ENCODE data around the gene NSMCE4A. TPM values are rescaled to one million over a fixed set of nuclear protein-coding genes. Genes with fewer than 3 reads are reported as not detected.

The NSMCE4A gene
- total RNA-seq, 1 experiment from 2014 or later = 72.2 TPM

DNA sequence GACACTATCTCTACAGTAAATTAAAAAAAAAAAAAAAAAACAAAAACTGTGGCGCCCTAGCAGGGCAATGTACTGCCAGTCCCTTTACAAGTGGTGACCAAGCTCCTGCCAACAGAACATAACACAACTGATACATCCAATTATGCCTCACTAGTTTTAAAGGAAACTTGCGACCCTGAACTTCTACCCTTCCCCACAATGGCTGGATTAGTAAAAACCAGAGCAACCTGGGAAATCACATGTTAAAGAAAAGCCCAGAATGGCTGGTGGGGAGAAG is 63.7 kb downstream of the NSMCE4A start:
- ATAC-seq (no peak), DNase-seq (ENCODE audit: low read depth, low spot score) (no peak)
- no TSS peak for BruUV-seq (replicated peaks)
- Histone ChIP-seq H3K36me3 (ENCODE audit: control insufficient read depth, insufficient read depth, low read length) (peaks cover 5% of the 10 kb centered on the region; the same call in 1 of the 2 replicates), H3K4me1 (ENCODE audit: control insufficient read depth, insufficient read depth, low read length) (peaks cover 9% of the 10 kb centered on the region), H3K4me3 (ENCODE audit: low read depth in 2 of 2, low read length in 2 of 2) (no peak overlapping the region), H3K9me3 (ENCODE audit: control insufficient read depth, insufficient read depth, low read depth, low read length) (no peaks in the 10 kb centered on the region), H3K27ac (ENCODE audit: low read length) (peak overlapping the region; percentile 41; the same call in 1 of the 2 replicates), H3K27me3 (ENCODE audit: control insufficient read depth, insufficient read depth, low read length) (no peaks in the 10 kb centered on the region)
- in situ Hi-C loops (cut with HindIII; ENCODE audit: low pct_unique_long_range_greater_than_20kb, low sequenced_read_pairs) = no loop called here
- POLR2A ChIA-PET = interaction anchor here (0.6 kb wide), 1 partner anchor 83 kb away, joined by 3 read pairs; no protein-coding TSS in a partner anchor
- CTCF ChIA-PET = interaction anchor here (0.9 kb wide), 1 partner anchor 10 kb away, joined by 5 read pairs; no protein-coding TSS in a partner anchor
- TF ChIP-seq, protein P1, sequence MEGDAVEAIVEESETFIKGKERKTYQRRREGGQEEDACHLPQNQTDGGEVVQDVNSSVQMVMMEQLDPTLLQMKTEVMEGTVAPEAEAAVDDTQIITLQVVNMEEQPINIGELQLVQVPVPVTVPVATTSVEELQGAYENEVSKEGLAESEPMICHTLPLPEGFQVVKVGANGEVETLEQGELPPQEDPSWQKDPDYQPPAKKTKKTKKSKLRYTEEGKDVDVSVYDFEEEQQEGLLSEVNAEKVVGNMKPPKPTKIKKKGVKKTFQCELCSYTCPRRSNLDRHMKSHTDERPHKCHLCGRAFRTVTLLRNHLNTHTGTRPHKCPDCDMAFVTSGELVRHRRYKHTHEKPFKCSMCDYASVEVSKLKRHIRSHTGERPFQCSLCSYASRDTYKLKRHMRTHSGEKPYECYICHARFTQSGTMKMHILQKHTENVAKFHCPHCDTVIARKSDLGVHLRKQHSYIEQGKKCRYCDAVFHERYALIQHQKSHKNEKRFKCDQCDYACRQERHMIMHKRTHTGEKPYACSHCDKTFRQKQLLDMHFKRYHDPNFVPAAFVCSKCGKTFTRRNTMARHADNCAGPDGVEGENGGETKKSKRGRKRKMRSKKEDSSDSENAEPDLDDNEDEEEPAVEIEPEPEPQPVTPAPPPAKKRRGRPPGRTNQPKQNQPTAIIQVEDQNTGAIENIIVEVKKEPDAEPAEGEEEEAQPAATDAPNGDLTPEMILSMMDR (IDR thresholded peaks at IDR 0.05) = no peak
- TF ChIP-seq SIN3A (IDR thresholded peaks at IDR 0.05; ENCODE audit: borderline replicate concordance, insufficient read depth, low read depth, low read length) (no peak), TCF7L2 (IDR thresholded peaks at IDR 0.05; ENCODE audit: low read depth, low read length) (no peak), POLR2AphosphoS5 (IDR thresholded peaks at IDR 0.05; ENCODE audit: low read depth, low read length) (no peak)
- TF ChIP-seq, protein P2, sequence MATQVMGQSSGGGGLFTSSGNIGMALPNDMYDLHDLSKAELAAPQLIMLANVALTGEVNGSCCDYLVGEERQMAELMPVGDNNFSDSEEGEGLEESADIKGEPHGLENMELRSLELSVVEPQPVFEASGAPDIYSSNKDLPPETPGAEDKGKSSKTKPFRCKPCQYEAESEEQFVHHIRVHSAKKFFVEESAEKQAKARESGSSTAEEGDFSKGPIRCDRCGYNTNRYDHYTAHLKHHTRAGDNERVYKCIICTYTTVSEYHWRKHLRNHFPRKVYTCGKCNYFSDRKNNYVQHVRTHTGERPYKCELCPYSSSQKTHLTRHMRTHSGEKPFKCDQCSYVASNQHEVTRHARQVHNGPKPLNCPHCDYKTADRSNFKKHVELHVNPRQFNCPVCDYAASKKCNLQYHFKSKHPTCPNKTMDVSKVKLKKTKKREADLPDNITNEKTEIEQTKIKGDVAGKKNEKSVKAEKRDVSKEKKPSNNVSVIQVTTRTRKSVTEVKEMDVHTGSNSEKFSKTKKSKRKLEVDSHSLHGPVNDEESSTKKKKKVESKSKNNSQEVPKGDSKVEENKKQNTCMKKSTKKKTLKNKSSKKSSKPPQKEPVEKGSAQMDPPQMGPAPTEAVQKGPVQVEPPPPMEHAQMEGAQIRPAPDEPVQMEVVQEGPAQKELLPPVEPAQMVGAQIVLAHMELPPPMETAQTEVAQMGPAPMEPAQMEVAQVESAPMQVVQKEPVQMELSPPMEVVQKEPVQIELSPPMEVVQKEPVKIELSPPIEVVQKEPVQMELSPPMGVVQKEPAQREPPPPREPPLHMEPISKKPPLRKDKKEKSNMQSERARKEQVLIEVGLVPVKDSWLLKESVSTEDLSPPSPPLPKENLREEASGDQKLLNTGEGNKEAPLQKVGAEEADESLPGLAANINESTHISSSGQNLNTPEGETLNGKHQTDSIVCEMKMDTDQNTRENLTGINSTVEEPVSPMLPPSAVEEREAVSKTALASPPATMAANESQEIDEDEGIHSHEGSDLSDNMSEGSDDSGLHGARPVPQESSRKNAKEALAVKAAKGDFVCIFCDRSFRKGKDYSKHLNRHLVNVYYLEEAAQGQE (IDR thresholded peaks at IDR 0.05; ENCODE audit: insufficient read depth in 1 of 2, low read depth in 2 of 2, low read length in 1 of 2) = no peak
- intact Hi-C loops (cut with micrococcal nuclease; ENCODE audit: unreplicated experiment) = no loop called here

DNA sequence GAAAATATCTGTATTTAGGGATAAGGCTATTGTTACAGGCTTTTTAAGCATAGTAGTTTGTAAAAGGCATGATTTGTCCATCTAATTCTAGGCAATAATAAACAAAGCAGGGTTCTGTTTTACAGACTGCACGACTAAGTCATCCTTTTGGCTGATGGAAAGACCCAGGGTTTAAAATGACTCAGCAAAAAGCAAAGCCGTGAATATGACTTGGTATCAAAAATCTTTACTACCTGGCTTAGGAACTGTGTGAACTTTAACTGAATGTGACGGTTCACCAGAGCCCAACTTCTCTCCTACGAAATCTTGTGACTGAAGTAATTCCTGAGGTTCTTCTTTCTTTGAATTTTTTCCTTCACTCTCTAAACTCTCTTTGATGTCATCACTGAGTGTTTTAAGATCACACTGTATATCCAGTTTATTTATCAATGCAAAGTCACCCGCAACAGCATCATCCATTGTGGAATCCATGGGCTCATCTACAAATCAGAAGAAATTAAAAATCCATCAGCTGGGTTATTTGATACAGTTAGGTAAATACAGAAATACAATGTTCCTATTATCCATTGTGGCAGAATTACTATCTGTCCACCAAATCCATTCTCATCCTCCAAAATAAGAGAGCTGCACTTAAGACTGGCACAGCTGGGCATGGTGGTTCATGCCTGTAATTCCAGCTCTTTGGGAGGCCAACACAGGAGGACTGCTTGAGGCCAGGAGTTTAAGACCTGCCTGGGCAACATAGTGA is 64.2 kb downstream of the NSMCE4A start:
- ChIA-PET POLR2A (interaction anchor here (0.6 kb wide), 2 partner anchors 83 to 1037 kb away, joined by 3 to 8 read pairs; no protein-coding TSS in a partner anchor), CTCF (interaction anchor here (0.9 kb wide), 1 partner anchor 10 kb away, joined by 5 read pairs; no protein-coding TSS in a partner anchor)
- no peak overlapping the region for H3K4me3 ChIP-seq (ENCODE audit: low read depth in 2 of 2, low read length in 2 of 2)
- TSS peak; percentile 49 for BruUV-seq (replicated peaks)
- TF ChIP-seq POLR2AphosphoS5 (IDR thresholded peaks at IDR 0.05; ENCODE audit: low read depth, low read length) (no peak), TCF7L2 (IDR thresholded peaks at IDR 0.05; ENCODE audit: low read depth, low read length) (no peak), SIN3A (IDR thresholded peaks at IDR 0.05; ENCODE audit: borderline replicate concordance, insufficient read depth, low read depth, low read length) (no peak)
- TF ChIP-seq, protein P2 (IDR thresholded peaks at IDR 0.05; ENCODE audit: insufficient read depth in 1 of 2, low read depth in 2 of 2, low read length in 1 of 2) = no peak
- TF ChIP-seq, protein P1 (IDR thresholded peaks at IDR 0.05) = no peak
- H3K27ac ChIP-seq (ENCODE audit: low read length) = peak overlapping the region; percentile 41
- in situ Hi-C loops (cut with HindIII; ENCODE audit: low pct_unique_long_range_greater_than_20kb, low sequenced_read_pairs) (no loop called here), intact Hi-C loops (cut with micrococcal nuclease; ENCODE audit: unreplicated experiment) (no loop called here)
- no peaks in the 10 kb centered on the region for H3K9me3 ChIP-seq (ENCODE audit: control insufficient read depth, insufficient read depth, low read depth, low read length)
- DNase-seq (ENCODE audit: low read depth, low spot score) (no peak), ATAC-seq (peak; percentile 63)
- peaks cover 5% of the 10 kb centered on the region; the same call in 1 of the 2 replicates for H3K36me3 ChIP-seq (ENCODE audit: control insufficient read depth, insufficient read depth, low read length)
- H3K4me1 ChIP-seq (ENCODE audit: control insufficient read depth, insufficient read depth, low read length) = peaks cover 9% of the 10 kb centered on the region
- H3K27me3 ChIP-seq (ENCODE audit: control insufficient read depth, insufficient read depth, low read length) = no peaks in the 10 kb centered on the region
